Urinary bladder (tissue), 4 donors: ENCODE data around the gene KLHL7. TPM values are rescaled to one million over a fixed set of nuclear protein-coding genes. Genes with fewer than 3 reads are reported as not detected.

Experiments used
- DNase-seq: peaks from one replicate; pipeline ENCODE4 v3.0.0-alpha.2; 2015; ENCODE audit errors: extremely low spot score
- H3K27ac ChIP-seq: one replicate; pipeline ENCODE4 v1.5.1; 2013; ENCODE audit warnings: low read depth, mild to moderate bottlenecking, moderate library complexity
- H3K36me3 ChIP-seq: one replicate; pipeline ENCODE4 v1.6.1; 2013; ENCODE audit warnings: mild to moderate bottlenecking, moderate library complexity; ENCODE audit not compliant: insufficient read depth
- H3K4me1 ChIP-seq: one replicate; pipeline ENCODE4 v1.6.1; 2013; ENCODE audit warnings: mild to moderate bottlenecking, moderate library complexity; ENCODE audit not compliant: insufficient read depth
- H3K4me3 ChIP-seq: one replicate; pipeline ENCODE4 v1.5.1; 2013; ENCODE audit warnings: low read depth, low read length
- WGBS: extraction: QIAGEN DNeasy Blood & Tissue Kit; methylation state at CpG from one replicate; pipeline ENCODE4 v1.1.7; 2013; 5-methylcytosine and 5-hydroxymethylcytosine counted together
- polyA plus RNA-seq: library from polyadenylated mRNA; stranded (reverse); fragments of 200-250 nt; gene quantifications from one replicate; pipeline ENCODE4 v1.2.3, GENCODE V29; 2013
- total RNA-seq: library from RNA; depleted of rRNA; stranded (reverse); fragments of >200 nt; gene quantifications from one replicate; pipeline ENCODE4 v1.2.3, GENCODE V29; 2014
- donor health status: healthy with polysubstance abuse.
- donor health status: healthy.

KLHL7 gene
- total RNA-seq: 38.5 TPM
- 26.4 TPM for polyA plus RNA-seq

DNA sequence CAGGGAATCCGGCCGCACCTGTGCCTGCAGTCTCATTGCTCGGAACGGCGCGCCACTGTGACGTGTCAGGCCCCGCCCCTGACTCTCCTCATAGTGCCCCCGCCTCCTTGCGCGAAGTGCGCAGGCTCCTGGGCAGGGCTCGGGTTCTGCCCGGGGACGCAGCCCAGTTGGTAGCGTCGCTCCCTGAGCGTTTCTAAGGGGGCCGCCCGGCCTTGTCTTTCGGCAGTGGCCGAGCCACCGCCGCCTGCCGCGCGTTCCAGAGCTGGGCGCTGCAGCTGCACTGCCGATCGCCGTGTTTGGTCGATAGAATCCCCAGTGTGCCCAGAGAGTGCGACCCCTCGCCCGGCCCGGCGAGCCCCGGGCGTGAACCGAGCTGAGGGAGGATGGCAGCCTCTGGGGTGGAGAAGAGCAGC, at the start of gene KLHL7:
Gene KLHL7, plus strand, starts transcription at position 142 of the 413 bp plus-strand sequence. Its CDS starts 242 bp downstream, at position 384.
- Histone ChIP-seq H3K4me3 (peak within 1 kb of the TSS; percentile 85), H3K36me3 (no peaks in the 10 kb centered on the region), H3K27ac (peak within 1 kb of the TSS; percentile 91), H3K4me1 (peaks cover 2% of the 10 kb centered on the region)
- peak; percentile 85 for DNase-seq
- WGBS: under 1% methylated on average over 40 of the region's 40 CpGs

- WGBS: 33% methylated on average over 6 of the region's 6 CpGs
- H3K4me1 ChIP-seq: no peaks in the 10 kb centered on the region
- no peaks in the 10 kb centered on the region for H3K36me3 ChIP-seq
- no peak overlapping the region for H3K4me3 ChIP-seq
- no peak for DNase-seq
- H3K27ac ChIP-seq: no peak overlapping the region
Measured at GRCh38 chr7:23058408-23059096, 47.0 kb upstream of the KLHL7 start.

GRCh38 chr7:23061327-23061726, 44.3 kb upstream of the KLHL7 start:
- Histone ChIP-seq H3K36me3 (no peaks in the 10 kb centered on the region), H3K27ac (no peak overlapping the region), H3K4me1 (no peaks in the 10 kb centered on the region), H3K4me3 (no peak overlapping the region)
- WGBS: 75% methylated on average over 6 of the region's 6 CpGs
- no peak for DNase-seq

- no peak overlapping the region for H3K4me3 ChIP-seq
- H3K27ac ChIP-seq: no peak overlapping the region
- no peak for DNase-seq
- H3K36me3 ChIP-seq: no peaks in the 10 kb centered on the region
- no peaks in the 10 kb centered on the region for H3K4me1 ChIP-seq
- 83% methylated on average over 7 of the region's 7 CpGs for WGBS
Measured at GRCh38 chr7:23062452-23062851, 43.1 kb upstream of the KLHL7 start.

DNA sequence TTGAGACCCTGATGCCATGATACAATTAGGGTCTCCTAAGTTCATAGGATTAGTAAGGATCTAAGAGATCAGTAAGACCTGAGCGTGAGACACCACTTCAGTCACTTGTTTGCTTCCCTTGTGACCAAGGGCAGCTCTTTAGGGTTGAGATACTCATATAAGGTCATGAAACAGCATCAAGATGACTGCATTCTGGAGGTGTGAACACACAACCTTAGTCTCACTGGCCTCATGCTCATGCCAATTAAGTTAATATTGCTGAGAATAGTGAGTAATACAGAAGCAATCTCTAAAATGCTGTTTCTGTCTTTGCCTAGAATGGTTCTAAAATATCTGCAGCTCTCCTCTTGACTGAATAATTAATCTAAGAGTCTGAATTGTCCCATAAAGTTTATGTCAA, 39.6 kb upstream of the KLHL7 start:
- Histone ChIP-seq H3K4me1 (no peaks in the 10 kb centered on the region), H3K27ac (no peak overlapping the region), H3K36me3 (no peaks in the 10 kb centered on the region), H3K4me3 (no peak overlapping the region)
- DNase-seq: no peak
- WGBS: 94% methylated on average over 1 of the region's 1 CpG

DNA sequence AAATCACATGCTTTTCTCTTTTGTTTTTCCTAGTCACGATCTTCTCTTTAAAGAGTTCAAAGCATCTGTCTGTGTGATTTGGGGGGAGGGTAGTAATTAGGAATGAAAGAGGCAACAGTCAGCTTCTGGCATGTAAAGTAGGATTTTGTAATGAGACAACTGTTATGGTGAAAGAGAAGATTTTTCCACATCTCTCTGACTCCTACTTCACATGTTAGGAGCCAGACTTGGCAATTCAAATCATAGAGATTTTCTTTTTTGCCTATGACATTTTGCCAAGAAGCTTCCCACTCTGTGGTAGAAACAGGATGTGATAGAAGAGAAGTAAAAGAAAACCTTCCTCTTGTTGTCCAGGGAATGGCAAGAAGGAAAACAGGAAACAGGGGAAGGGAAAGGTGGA, 38.3 kb upstream of the KLHL7 start:
- Histone ChIP-seq H3K27ac (no peak overlapping the region), H3K36me3 (no peaks in the 10 kb centered on the region), H3K4me1 (no peaks in the 10 kb centered on the region), H3K4me3 (no peak overlapping the region)
- no peak for DNase-seq
- WGBS: 27% methylated on average over 1 of the region's 1 CpG

DNA sequence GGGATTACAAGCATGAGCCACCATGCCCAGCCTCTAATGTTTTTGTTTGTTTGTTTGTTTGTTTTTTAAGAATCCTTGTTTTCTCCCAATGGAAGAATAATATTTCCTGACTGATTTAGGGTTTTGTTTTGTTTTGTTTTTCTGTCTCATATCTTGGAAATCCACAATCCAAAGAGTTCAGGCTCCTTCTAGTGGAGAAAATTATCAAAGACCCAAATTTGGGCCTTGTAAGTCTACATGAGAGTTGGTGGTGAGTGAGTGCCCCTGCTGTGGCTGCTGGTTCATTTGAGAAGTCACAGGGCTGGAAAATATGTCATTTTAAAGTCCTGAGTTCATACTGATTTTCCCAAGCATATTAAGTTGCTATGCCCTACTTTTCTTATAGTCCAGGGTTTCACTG, 33.5 kb upstream of the KLHL7 start:
- H3K27ac ChIP-seq: no peak overlapping the region
- no peak overlapping the region for H3K4me3 ChIP-seq
- H3K4me1 ChIP-seq: no peaks in the 10 kb centered on the region
- no peaks in the 10 kb centered on the region for H3K36me3 ChIP-seq
- no peak for DNase-seq

GRCh38 chr7:23072922-23073321, 32.7 kb upstream of the KLHL7 start:
- DNase-seq: no peak
- no peaks in the 10 kb centered on the region for H3K4me1 ChIP-seq
- H3K27ac ChIP-seq: no peak overlapping the region
- WGBS: 32% methylated on average over 2 of the region's 2 CpGs
- H3K4me3 ChIP-seq: no peak overlapping the region
- H3K36me3 ChIP-seq: no peaks in the 10 kb centered on the region

DNA sequence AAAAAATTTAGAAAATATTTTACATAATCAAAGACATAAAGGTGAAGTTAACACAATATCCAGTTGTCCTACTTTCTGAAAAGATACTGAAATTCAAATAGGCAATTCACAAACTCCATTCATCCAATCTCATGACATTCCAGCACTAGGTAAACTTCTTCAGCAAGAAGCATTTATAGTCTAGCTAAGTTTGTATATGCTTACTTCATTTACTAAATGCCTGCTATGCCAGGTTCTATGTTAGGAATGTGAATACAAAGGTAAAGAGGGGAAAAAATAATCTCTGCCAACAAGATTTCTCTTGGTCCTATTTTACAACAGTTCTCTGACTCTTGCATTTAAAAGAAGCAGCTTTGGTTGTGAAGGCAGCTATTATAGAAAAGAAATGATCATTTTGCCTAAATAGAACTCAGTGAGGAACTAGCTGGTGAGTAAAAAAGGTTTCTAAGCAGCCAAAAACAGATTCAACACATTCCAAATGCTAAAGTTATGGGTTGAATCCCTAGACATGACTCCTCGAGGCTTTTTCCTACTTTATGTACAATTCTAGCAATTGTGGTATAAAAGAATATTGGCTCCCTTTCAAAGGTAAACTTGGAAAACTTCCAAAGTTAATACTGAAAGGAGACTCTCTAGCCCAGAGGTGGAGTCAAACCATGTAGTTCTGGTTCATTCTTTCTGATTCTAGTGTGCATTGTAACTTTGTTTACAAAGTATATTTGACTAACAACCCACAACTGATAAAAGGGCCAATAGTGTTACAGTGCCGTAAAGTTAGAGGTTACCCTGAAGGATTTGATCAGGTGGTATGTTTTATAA, 30.9 kb upstream of the KLHL7 start:
- Histone ChIP-seq H3K4me1 (no peaks in the 10 kb centered on the region), H3K4me3 (no peak overlapping the region), H3K36me3 (no peaks in the 10 kb centered on the region), H3K27ac (no peak overlapping the region)
- DNase-seq: peak; percentile 36
- WGBS: 27% methylated on average over 2 of the region's 2 CpGs

DNA sequence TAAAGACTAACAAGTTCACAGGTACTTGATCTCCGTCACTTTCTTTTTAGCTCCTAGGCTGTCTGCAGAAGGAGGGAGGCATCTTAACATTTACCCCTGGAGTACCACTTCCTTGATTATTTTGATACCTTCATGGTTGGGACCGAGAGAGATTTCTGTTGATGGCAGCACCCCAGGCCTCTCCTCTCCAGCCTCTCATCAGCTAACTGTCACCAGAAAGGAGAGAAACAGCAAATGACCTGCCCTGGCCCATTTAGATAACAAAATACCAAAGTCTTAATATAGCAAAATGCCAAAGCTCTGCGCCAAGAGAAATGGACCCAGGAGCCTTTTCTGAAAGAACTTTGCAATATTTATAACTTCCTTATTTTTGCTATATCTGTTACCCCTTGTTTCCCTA, 30.0 kb upstream of the KLHL7 start:
- no peak overlapping the region for H3K4me3 ChIP-seq
- H3K4me1 ChIP-seq: no peaks in the 10 kb centered on the region
- DNase-seq: no peak
- no peaks in the 10 kb centered on the region for H3K36me3 ChIP-seq
- 65% methylated on average over 3 of the region's 3 CpGs for WGBS
- no peak overlapping the region for H3K27ac ChIP-seq

- H3K4me3 ChIP-seq: no peak overlapping the region
- H3K4me1 ChIP-seq: no peaks in the 10 kb centered on the region
- no peak overlapping the region for H3K27ac ChIP-seq
- H3K36me3 ChIP-seq: no peaks in the 10 kb centered on the region
- DNase-seq: no peak
- 12% methylated on average over 3 of the region's 3 CpGs for WGBS
Measured at GRCh38 chr7:23076772-23077171, 28.8 kb upstream of the KLHL7 start.

- no peak for DNase-seq
- WGBS: 45% methylated on average over 4 of the region's 4 CpGs
- no peak overlapping the region for H3K4me3 ChIP-seq
- H3K4me1 ChIP-seq: no peaks in the 10 kb centered on the region
- no peaks in the 10 kb centered on the region for H3K36me3 ChIP-seq
- H3K27ac ChIP-seq: no peak overlapping the region
Measured at GRCh38 chr7:23093111-23093510, 12.5 kb upstream of the KLHL7 start.

GRCh38 chr7:23093546-23093945, 12.0 kb upstream of the KLHL7 start:
- Histone ChIP-seq H3K27ac (no peak overlapping the region), H3K4me3 (no peak overlapping the region), H3K36me3 (no peaks in the 10 kb centered on the region), H3K4me1 (no peaks in the 10 kb centered on the region)
- no peak for DNase-seq
- WGBS: 83% methylated on average over 1 of the region's 1 CpG
